Central memory CD4-positive, alpha-beta T cell (primary cell): ENCODE data around the gene MYH15.

Experiments used
- DNase-seq: peaks from one replicate; pipeline ENCODE4 v3.0.0; 2022

MYH15 gene

GRCh38 chr3:108469126-108469525 is 41.3 kb downstream of the MYH15 start:
- no peak for DNase-seq

GRCh38 chr3:108468577-108468976 is 41.8 kb downstream of the MYH15 start:
- no peak for DNase-seq

GRCh38 chr3:108462899-108463298 is 47.5 kb downstream of the MYH15 start:
- DNase-seq: no peak

- no peak for DNase-seq
Observed at GRCh38 chr3:108461661-108462111, 48.7 kb downstream of the MYH15 start.

- no peak for DNase-seq
Observed at GRCh38 chr3:108459225-108459624, 51.2 kb downstream of the MYH15 start.

- no peak for DNase-seq
Observed at GRCh38 chr3:108455212-108455705, 55.1 kb downstream of the MYH15 start.

- DNase-seq: no peak
Observed at GRCh38 chr3:108453565-108453964, 56.8 kb downstream of the MYH15 start.

- no peak for DNase-seq
Observed at GRCh38 chr3:108450444-108450843, 60.0 kb downstream of the MYH15 start.

GRCh38 chr3:108448593-108448992 is 61.8 kb downstream of the MYH15 start:
- no peak for DNase-seq

GRCh38 chr3:108447096-108447847 is 63.1 kb downstream of the MYH15 start:
- DNase-seq: no peak

- no peak for DNase-seq
Observed at GRCh38 chr3:108442281-108442680, 68.1 kb downstream of the MYH15 start.

- no peak for DNase-seq
Observed at GRCh38 chr3:108441518-108441917, 68.9 kb downstream of the MYH15 start.

GRCh38 chr3:108441071-108441507 is 69.3 kb downstream of the MYH15 start:
- DNase-seq: no peak

- DNase-seq: no peak
Observed at GRCh38 chr3:108438542-108438941, 71.9 kb downstream of the MYH15 start.

GRCh38 chr3:108437439-108437838 is 73.0 kb downstream of the MYH15 start:
- no peak for DNase-seq

- no peak for DNase-seq
Observed at GRCh38 chr3:108433928-108434327, 76.5 kb downstream of the MYH15 start.

- DNase-seq: no peak
Observed at GRCh38 chr3:108432431-108432830, 78.0 kb downstream of the MYH15 start.

GRCh38 chr3:108430540-108430939 is 79.9 kb downstream of the MYH15 start:
- no peak for DNase-seq

GRCh38 chr3:108428586-108428985 is 81.8 kb downstream of the MYH15 start:
- no peak for DNase-seq

- no peak for DNase-seq
Observed at GRCh38 chr3:108420926-108421325, 89.5 kb downstream of the MYH15 start.

GRCh38 chr3:108416111-108416869 is 94.1 kb downstream of the MYH15 start:
- DNase-seq: no peak

GRCh38 chr3:108415661-108416060 is 94.7 kb downstream of the MYH15 start:
- no peak for DNase-seq

GRCh38 chr3:108414007-108414406 is 96.4 kb downstream of the MYH15 start:
- DNase-seq: no peak
